H1 (cell line): ENCODE data around the gene NRSN2. TPM values are rescaled to one million over a fixed set of nuclear protein-coding genes. Genes with fewer than 3 reads are reported as not detected.

Source experiments
- CTCF ChIA-PET: fragments of 300-600 bp; sonication (Branson Sonifier 250); formaldehyde crosslinking; loops from one replicate; lab custom pipeline; 2021; ENCODE audit not compliant: partially characterized antibody; lab: Charles Lee
- POLR2A ChIA-PET: fragments of 300-600 bp; sonication (Branson Sonifier 250); formaldehyde crosslinking; loops from one replicate; lab custom pipeline; 2021; ENCODE audit warnings: inconsistent platforms; ENCODE audit not compliant: partially characterized antibody; lab: Charles Lee
- DNase-seq, 2 experiments: peaks; one replicate each; pipeline versions ENCODE4 v3.0.0 to v3.0.0-alpha.2; 2010 to 2022; ENCODE audit warnings: low spot score in 2 of 2, low read depth in 1 of 2, mixed read lengths in 1 of 2
- FAIRE-seq: peaks from 2 replicates; lab custom pipeline; 2011; peaks lifted over from hg19 to GRCh38; lab: Jason Lieb, UNC
- H2AFZ ChIP-seq: 2 replicates; pipeline ENCODE4 v1.8.1; 2012; ENCODE audit warnings: low read length, inconsistent platforms
- H2AK5ac ChIP-seq: 2 replicates; pipeline ENCODE4 v1.6.1; 2013; ENCODE audit warnings: low read depth, low read length
- H2BK120ac ChIP-seq: replicated peaks from 2 replicates; pipeline ENCODE3; 2013; ENCODE audit warnings: low read depth, low read length, inconsistent platforms
- H2BK12ac ChIP-seq: 2 replicates; pipeline ENCODE4 v1.6.1; 2013; ENCODE audit warnings: low read depth, low read length
- H2BK15ac ChIP-seq: 2 replicates; pipeline ENCODE4 v1.6.1; 2013; ENCODE audit warnings: low read length
- H2BK20ac ChIP-seq: 2 replicates; pipeline ENCODE4 v1.6.1; 2013; ENCODE audit warnings: low read length
- H2BK5ac ChIP-seq: 2 replicates; pipeline ENCODE4 v1.6.1; 2013; ENCODE audit warnings: low read depth, low read length
- H3K14ac ChIP-seq: 2 replicates; pipeline ENCODE4 v1.6.1; 2013; ENCODE audit warnings: inconsistent platforms; ENCODE audit not compliant: insufficient read length
- H3K18ac ChIP-seq: 2 replicates; pipeline ENCODE4 v1.6.1; 2013; ENCODE audit warnings: low read length; ENCODE audit errors: extremely low read depth
- H3K23ac ChIP-seq: 2 replicates; pipeline ENCODE4 v1.6.1; 2013; ENCODE audit warnings: inconsistent platforms; ENCODE audit not compliant: insufficient read length
- H3K23me2 ChIP-seq: 2 replicates; pipeline ENCODE4 v1.6.1; 2013; ENCODE audit warnings: low read depth, low read length
- H3K27ac ChIP-seq: 2 replicates; pipeline ENCODE4 v1.6.1; 2011; ENCODE audit warnings: low read depth, low read length, inconsistent platforms
- H3K27me3 ChIP-seq, 4 experiments: replicated peaks in 1 of 4; 1 replicate in 1 of 4; 2 replicates in 3 of 4; pipeline versions ENCODE4 v1.6.1 to v1.8.1; 2011 to 2013; ENCODE audit warnings: low read length in 3 of 4, mild to moderate bottlenecking in 3 of 4, inconsistent platforms in 2 of 4, mixed read lengths in 2 of 4, moderate library complexity in 1 of 4; ENCODE audit not compliant: control insufficient read depth in 3 of 4, insufficient read depth in 3 of 4; ENCODE audit errors: extremely low read depth in 1 of 4
- H3K36me3 ChIP-seq, 4 experiments: 2 replicates each; pipeline versions ENCODE4 v1.6.1 to v1.8.1; 2011 to 2013; ENCODE audit warnings: mild to moderate bottlenecking in 4 of 4, low read length in 3 of 4, moderate library complexity in 2 of 4, control low read depth in 1 of 4, inconsistent platforms in 1 of 4; ENCODE audit not compliant: insufficient read depth in 4 of 4, control insufficient read depth in 2 of 4
- H3K4ac ChIP-seq: replicated peaks from 2 replicates; pipeline ENCODE3; 2013; ENCODE audit warnings: low read length, low read depth, mixed read lengths, inconsistent platforms; ENCODE audit not compliant: insufficient read length
- H3K4me1 ChIP-seq, 4 experiments: replicated peaks in 1 of 4; 1 replicate in 1 of 4; 2 replicates in 3 of 4; pipeline versions ENCODE4 v1.6.1 to v1.8.1; 2011 to 2013; ENCODE audit warnings: low read length in 3 of 4, inconsistent platforms in 2 of 4, mixed read lengths in 1 of 4; ENCODE audit not compliant: insufficient read depth in 4 of 4, control insufficient read depth in 3 of 4
- H3K4me2 ChIP-seq, 2 experiments: 2 replicates each; pipeline versions ENCODE4 v1.6.1 to v1.8.1; 2011 to 2013; ENCODE audit warnings: low read depth in 2 of 2, low read length in 2 of 2, control low read depth in 1 of 2, inconsistent platforms in 1 of 2, mild to moderate bottlenecking in 1 of 2; ENCODE audit not compliant: insufficient read depth in 1 of 2
- H3K4me3 ChIP-seq, 4 experiments: fragments of 200-600, 300-600 bp in 1 of 4; sonication (generic), shearing (Covaris generic), sonication (Bioruptor Twin) in 1 of 4; 2 replicates each; pipeline versions ENCODE4 v1.5.1 to v1.8.1; 2011 to 2016; ENCODE audit warnings: low read length in 4 of 4, low read depth in 3 of 4, control low read depth in 2 of 4, inconsistent platforms in 2 of 4, mild to moderate bottlenecking in 2 of 4, mixed read lengths in 1 of 4, moderate library complexity in 1 of 4; ENCODE audit not compliant: insufficient read depth in 2 of 4; ENCODE audit errors: extremely low read depth in 1 of 4
- H3K56ac ChIP-seq: replicated peaks from 2 replicates; pipeline ENCODE3; 2013; ENCODE audit warnings: low read depth, mild to moderate bottlenecking, mixed read lengths, low read length, inconsistent platforms; ENCODE audit not compliant: insufficient read length
- H3K79me1 ChIP-seq: 2 replicates; pipeline ENCODE4 v1.6.1; 2013; ENCODE audit warnings: low read depth, low read length, control low read depth
- H3K79me2 ChIP-seq, 2 experiments: 2 replicates each; pipeline versions ENCODE4 v1.6.1 to v1.8.1; 2012 to 2013; ENCODE audit warnings: low read length in 2 of 2, mild to moderate bottlenecking in 2 of 2, inconsistent platforms in 1 of 2; ENCODE audit not compliant: insufficient read depth in 2 of 2, control insufficient read depth in 1 of 2
- H3K9ac ChIP-seq, 4 experiments: replicated peaks in 1 of 4; 1 replicate in 1 of 4; 2 replicates in 3 of 4; pipeline versions ENCODE4 v1.6.1 to v1.8.1; 2011 to 2013; ENCODE audit warnings: low read depth in 3 of 4, low read length in 3 of 4, control low read depth in 2 of 4, mild to moderate bottlenecking in 2 of 4, moderate library complexity in 2 of 4, inconsistent platforms in 1 of 4; ENCODE audit errors: extremely low read depth in 1 of 4
- H3K9me3 ChIP-seq, 2 experiments: 2 replicates each; pipeline versions ENCODE4 v1.6.1 to v1.8.1; 2012 to 2013; ENCODE audit warnings: mild to moderate bottlenecking in 2 of 2, moderate library complexity in 2 of 2, control low read depth in 1 of 2, inconsistent platforms in 1 of 2, low read depth in 1 of 2, low read length in 1 of 2, mixed read lengths in 1 of 2; ENCODE audit not compliant: insufficient read depth in 2 of 2
- H4K20me1 ChIP-seq, 2 experiments: replicated peaks in 1 of 2; 2 replicates each; pipeline versions ENCODE3 to v1.8.1; 2011 to 2013; ENCODE audit warnings: inconsistent platforms in 2 of 2, low read length in 2 of 2, mild to moderate bottlenecking in 1 of 2; ENCODE audit not compliant: insufficient read depth in 2 of 2, control insufficient read depth in 1 of 2
- H4K5ac ChIP-seq: 2 replicates; pipeline ENCODE4 v1.6.1; 2013; ENCODE audit warnings: low read length, low read depth, mixed read lengths, inconsistent platforms; ENCODE audit not compliant: insufficient read length
- H4K8ac ChIP-seq: 2 replicates; pipeline ENCODE4 v1.8.0; 2013; ENCODE audit warnings: mild to moderate bottlenecking, moderate library complexity, low read length, inconsistent platforms; ENCODE audit not compliant: insufficient read depth; ENCODE audit errors: extremely low read depth
- H4K91ac ChIP-seq: replicated peaks from 2 replicates; pipeline ENCODE3; 2013; ENCODE audit warnings: low read length, mixed read lengths, inconsistent platforms; ENCODE audit not compliant: insufficient read length
- ATF3 ChIP-seq: IDR thresholded peaks from 2 replicates; pipeline ENCODE4 v1.6.1; 2011; ENCODE audit warnings: low read depth, mild to moderate bottlenecking, low read length; ENCODE audit not compliant: insufficient read depth
- CHD1 ChIP-seq: IDR thresholded peaks from 2 replicates; pipeline ENCODE4 v1.6.1; 2012; ENCODE audit warnings: low read depth, low read length, improper control_type of control experiment
- GABPA ChIP-seq: IDR thresholded peaks from 2 replicates; pipeline ENCODE4 v1.6.1; 2011; ENCODE audit warnings: mild to moderate bottlenecking, low read length, moderate library complexity, borderline replicate concordance; ENCODE audit not compliant: insufficient read depth
- GTF2F1 ChIP-seq: IDR thresholded peaks from 2 replicates; pipeline ENCODE4 v1.6.1; 2012; ENCODE audit warnings: low read depth, low read length, improper control_type of control experiment, borderline replicate concordance
- POLR2AphosphoS5 ChIP-seq: IDR thresholded peaks from 2 replicates; pipeline ENCODE4 v1.6.1; 2011; ENCODE audit warnings: low read depth, low read length
- RNF2 ChIP-seq: fragments of 200-900, 300-1000 bp; sonication (generic); IDR thresholded peaks from 2 replicates; pipeline ENCODE4 v1.7.1; 2016; ENCODE audit warnings: borderline replicate concordance, low read depth, mild to moderate bottlenecking, antibody characterized with exemption, low read length; ENCODE audit not compliant: poor library complexity, severe bottlenecking; ENCODE audit errors: missing control alignments
- SIN3A ChIP-seq, 2 experiments: IDR thresholded peaks in 1 of 2; conservative IDR thresholded peaks in 1 of 2; 2 replicates each; pipeline ENCODE4 v1.6.1; 2011 to 2012; ENCODE audit warnings: low read length in 2 of 2, improper control_type of control experiment in 1 of 2, low read depth in 1 of 2, mild to moderate bottlenecking in 1 of 2
- SP1 ChIP-seq: IDR thresholded peaks from 2 replicates; pipeline ENCODE4 v1.6.1; 2011; ENCODE audit warnings: low read depth, low read length
- TCF12 ChIP-seq: IDR thresholded peaks from 2 replicates; pipeline ENCODE4 v1.6.1; 2011; ENCODE audit warnings: low read depth, mild to moderate bottlenecking, low read length
- WGBS, 2 experiments: shearing (Covaris generic) in 1 of 2; methylation state at CpG; one replicate each; pipeline versions ENCODE4 v1.1.6 to v1.1.7; 2013 to 2015; ENCODE audit warnings: low lambda C conversion rate in 2 of 2, mixed read lengths in 2 of 2, inconsistent platforms in 1 of 2, low coverage in 1 of 2, missing lambda C conversion rate in 1 of 2; ENCODE audit not compliant: insufficient replicate concordance in 2 of 2, insufficient coverage in 1 of 2, insufficient read length in 1 of 2; ENCODE audit errors: extremely low coverage in 1 of 2, missing lambda C conversion rate in 1 of 2; 5-methylcytosine and 5-hydroxymethylcytosine counted together
- polyA plus RNA-seq, 7 experiments: library from polyadenylated mRNA; depleted of rRNA in 3 of 7; stranded (reverse) in 5 of 7; unstranded in 2 of 7; fragments of >200 nt in 5 of 7; fragments of 200-250 nt in 2 of 7; gene quantifications; 1 replicate in 5 of 7; 2 replicates in 1 of 7; 4 replicates in 1 of 7; pipeline versions ENCODE4 v1.2.1 to v1.2.3, GENCODE V29; 2011 to 2013; ENCODE audit warnings: missing spikeins in 2 of 7, mixed read lengths in 2 of 7
- total RNA-seq: library from RNA; stranded (reverse); fragmentation: NEBNext Ultra II Directional; extraction: Animal tissue kit (Norgen Biotek cat#: 25700); gene quantifications from 2 replicates; pipeline ENCODE4 v1.2.1, GENCODE V29; 2021

Gene NRSN2
- total and polyA plus RNA-seq, 2 of the 8 experiments (the other 6 are each of a cell fraction or from before 2014, with no cell fraction given): 19.4 to 33.3 TPM

- Histone ChIP-seq H2AK5ac (no peak overlapping the region), H3K4ac (peak overlapping the region; percentile 36), H3K27ac (peak overlapping the region; percentile 85), H4K91ac (peak overlapping the region; percentile 26), H4K5ac (peak overlapping the region; percentile 77), H3K79me1 (peaks cover 3% of the 10 kb centered on the region; the same call in 1 of the 2 replicates), H2BK5ac (peak overlapping the region; percentile 93; the same call in 1 of the 2 replicates), H3K56ac (peak overlapping the region; percentile 77), H2BK12ac (peak overlapping the region; percentile 94; the same call in 1 of the 2 replicates), H3K23ac (no peak overlapping the region), H3K79me2 (no peaks in the 10 kb centered on the region), H2BK15ac (no peak overlapping the region), H4K20me1 (peaks cover 2% of the 10 kb centered on the region in 2 experiments), H2BK20ac (no peak overlapping the region), H2BK120ac (no peak overlapping the region), H4K8ac (peak overlapping the region; percentile 7; the same call in 1 of the 2 replicates), H3K4me2 (peak overlapping the region; percentile 97), H3K18ac (peak overlapping the region; percentile 91), H3K9ac (peak overlapping the region; percentile 35 to 69 (median 63); a peak in 6 of 7 replicates), H3K27me3 (peaks cover 0 to 3% (median 0%) of the 10 kb centered on the region in 4 experiments; a peak in 3 of 7 replicates), H3K4me1 (peaks cover 0 to 12% (median 8%) of the 10 kb centered on the region in 4 experiments; a peak in 4 of 7 replicates), H3K4me3 (peak overlapping the region; percentile 63 to 90 (median 66)), H3K14ac (no peak overlapping the region), H3K9me3 (no peaks in the 10 kb centered on the region), H2AFZ (peak overlapping the region; percentile 85; the same call in 1 of the 2 replicates), H3K36me3 (no peaks in the 10 kb centered on the region), H3K23me2 (peaks cover 16% of the 10 kb centered on the region)
- WGBS, 2 experiments: 1% methylated on average over 20 of the region's 61 CpGs; no CpG with 5 or more reads in 1 of the 2 experiments
- DNase-seq (peak; percentile 89 to 94), FAIRE-seq (peak; percentile 7)
- ChIA-PET POLR2A (interaction anchor here (0.6 to 5.7 kb wide), 25 partner anchors 10 to 196 kb away, joined by 3 to 36 read pairs (median 3); partner anchors contain the start of genes CSNK2A1, SOX12 and TRIB3), CTCF (interaction anchor here (1.0 to 3.1 kb wide), 5 partner anchors 11 to 124 kb away, joined by 3 to 33 read pairs (median 4); no protein-coding TSS in a partner anchor)
- peak; percentile 74; the same call in 1 of the 2 replicates for TF ChIP-seq SP1
- peak; percentile 50; the same call in 1 of the 2 replicates for TF ChIP-seq GABPA
- no peak for TF ChIP-seq RNF2
- no peak for TF ChIP-seq ATF3
- TF ChIP-seq POLR2AphosphoS5: peak; percentile 82; the same call in 1 of the 2 replicates
- no peak for TF ChIP-seq GTF2F1
- TF ChIP-seq SIN3A (conservative IDR thresholded peaks at IDR 0.05 in 1 of 2, IDR thresholded peaks at IDR 0.05 in 1 of 2; ENCODE audit: low read depth in 1 of 2, low read length in 2 of 2): peak; percentile 88 to 92; a peak in 3 of 4 replicates
- TF ChIP-seq TCF12: no peak
- no peak for TF ChIP-seq CHD1
Observed at GRCh38 chr20:347640-348484, 951 bp downstream of the NRSN2 start.
